MCF 10A (cell line): ENCODE results near the gene ADORA3. TPM values are rescaled to one million over a fixed set of nuclear protein-coding genes. Genes with fewer than 3 reads are reported as not detected.

ENCODE experiments used
- BruUV-seq: library from RNA; stranded (reverse); fragments of 400-500 nt; replicated peaks from 2 replicates; lab custom pipeline; 2021; lab: Mats Ljungman, UMichigan
- CTCF ChIA-PET: fragments of 300-600 bp; sonication (Branson Sonifier 250); formaldehyde crosslinking; extraction: SDS; loops from one replicate; lab custom pipeline; 2021; ENCODE audit warnings: antibody characterized with exemption, inconsistent platforms; lab: Yijun Ruan, JAX
- POLR2A ChIA-PET: fragments of 300-600, 350-650 bp; sonication (Branson Sonifier 250); formaldehyde crosslinking; extraction: SDS; loops from one replicate; lab custom pipeline; 2020; ENCODE audit warnings: antibody characterized with exemption, inconsistent platforms; lab: Yijun Ruan, JAX
- DNase-seq: peaks from one replicate; pipeline ENCODE4 v3.0.0-alpha.2; 2018; ENCODE audit not compliant: unreplicated experiment
- H3K27ac Mint-ChIP-seq: one replicate; pipeline ENCODE4 v1.8.0; 2022; ENCODE audit warnings: mild to moderate bottlenecking, low read depth, mixed read lengths; ENCODE audit not compliant: unreplicated experiment
- H3K27me3 Mint-ChIP-seq: one replicate; pipeline ENCODE4 v1.8.0; 2022; ENCODE audit warnings: mixed read lengths; ENCODE audit not compliant: insufficient read depth, unreplicated experiment
- H3K36me3 Mint-ChIP-seq: one replicate; pipeline ENCODE4 v1.8.0; 2022; ENCODE audit warnings: mild to moderate bottlenecking, moderate library complexity, mixed read lengths; ENCODE audit not compliant: insufficient read depth, unreplicated experiment
- H3K4me1 Mint-ChIP-seq: one replicate; pipeline ENCODE4 v1.8.0; 2022; ENCODE audit warnings: mixed read lengths; ENCODE audit not compliant: insufficient read depth, unreplicated experiment
- H3K4me3 Mint-ChIP-seq: one replicate; pipeline ENCODE4 v1.8.0; 2022; ENCODE audit warnings: mild to moderate bottlenecking, moderate library complexity, mixed read lengths; ENCODE audit not compliant: unreplicated experiment
- H3K9me3 Mint-ChIP-seq: one replicate; pipeline ENCODE4 v1.8.0; 2022; ENCODE audit warnings: mixed read lengths; ENCODE audit not compliant: unreplicated experiment
- CTCF ChIP-seq: fragments of 200-600 bp; IDR thresholded peaks from one replicate; pipeline ENCODE4 v1.8.0; 2022; ENCODE audit warnings: antibody characterized with exemption, mild to moderate bottlenecking; ENCODE audit not compliant: unreplicated experiment
- intact Hi-C: fragments of 100-400 bp; cut with micrococcal nuclease; formaldehyde crosslinking; loops from 2 replicates; pipeline ENCODE4 v1.14.1; 2022
- total RNA-seq: library from RNA; stranded (reverse); gene quantifications from 2 replicates; pipeline ENCODE4 v1.2.3, GENCODE V29; 2022

Gene ADORA3
- total RNA-seq, 1 experiment from 2014 or later = not detected

DNA sequence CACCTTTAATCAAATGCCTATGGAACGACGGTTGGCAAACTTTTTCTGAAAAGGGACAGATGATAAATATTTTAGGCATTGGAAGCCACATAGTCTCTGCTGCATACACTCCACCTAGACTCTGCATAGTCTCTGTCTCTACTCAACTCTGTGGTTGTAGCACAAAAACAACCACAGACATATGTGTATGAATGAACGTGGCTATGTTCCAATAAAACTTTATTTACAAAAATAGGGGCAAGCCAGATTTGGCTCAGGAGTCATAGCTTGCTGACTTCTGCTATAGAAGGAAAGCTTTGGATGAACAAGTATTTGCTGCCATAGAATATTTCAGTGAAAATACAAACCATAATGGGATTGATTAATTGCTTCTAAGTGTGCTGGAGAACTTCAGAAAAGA is 37.5 kb upstream of the ADORA3 start:
- no peak for TF ChIP-seq CTCF
- no peaks in the 10 kb centered on the region for H3K27me3 Mint-ChIP-seq
- CTCF ChIA-PET = interaction anchor here (0.6 to 0.9 kb wide), 3 partner anchors 32 to 796 kb away, joined by 3 to 4 read pairs (median 3); no protein-coding TSS in a partner anchor
- no peak overlapping the region for H3K4me3 Mint-ChIP-seq
- no peaks in the 10 kb centered on the region for H3K36me3 Mint-ChIP-seq
- POLR2A ChIA-PET = interaction anchor here (1.3 kb wide), 1 partner anchor 26 kb away, joined by 3 read pairs; no protein-coding TSS in a partner anchor
- BruUV-seq = no TSS peak
- H3K27ac Mint-ChIP-seq = no peak overlapping the region
- peaks cover 19% of the 10 kb centered on the region for H3K4me1 Mint-ChIP-seq
- no peak for DNase-seq
- no peaks in the 10 kb centered on the region for H3K9me3 Mint-ChIP-seq
- intact Hi-C loops = no loop called here

- H3K4me1 Mint-ChIP-seq = peaks cover 19% of the 10 kb centered on the region
- no peaks in the 10 kb centered on the region for H3K27me3 Mint-ChIP-seq
- CTCF ChIA-PET = interaction anchor here (0.9 kb wide), 1 partner anchor 22 kb away, joined by 3 read pairs; no protein-coding TSS in a partner anchor
- no TSS peak for BruUV-seq
- DNase-seq = peak; percentile 74
- intact Hi-C loops = loop anchor here (5.0 kb wide), 1 partner anchor 34 kb away; no protein-coding TSS in a partner anchor
- POLR2A ChIA-PET = no interaction called here
- no peak overlapping the region for H3K27ac Mint-ChIP-seq
- no peaks in the 10 kb centered on the region for H3K36me3 Mint-ChIP-seq
- TF ChIP-seq CTCF = no peak
- no peaks in the 10 kb centered on the region for H3K9me3 Mint-ChIP-seq
- no peak overlapping the region for H3K4me3 Mint-ChIP-seq
These were observed 35.1 kb upstream of the ADORA3 start for GRCh38 chr1:111538343-111539025.

- POLR2A ChIA-PET = interaction anchor here (0.7 to 1.0 kb wide), 2 partner anchors 70 to 169 kb away, joined by 3 to 4 read pairs; no protein-coding TSS in a partner anchor
- Mint-ChIP-seq H3K27me3 (no peaks in the 10 kb centered on the region), H3K4me3 (no peak overlapping the region), H3K27ac (no peak overlapping the region), H3K36me3 (no peaks in the 10 kb centered on the region), H3K4me1 (peaks cover 5% of the 10 kb centered on the region), H3K9me3 (no peaks in the 10 kb centered on the region)
- no peak for TF ChIP-seq CTCF
- intact Hi-C loops = loop anchor here (5.0 kb wide), 1 partner anchor 37 kb away; no protein-coding TSS in a partner anchor
- CTCF ChIA-PET = interaction anchor here (0.6 kb wide), 1 partner anchor 1803 kb away, joined by 4 read pairs; no protein-coding TSS in a partner anchor
- BruUV-seq = no TSS peak
- no peak for DNase-seq
These were observed 32.1 kb upstream of the ADORA3 start for GRCh38 chr1:111535256-111536191.

GRCh38 chr1:111520053-111520452 is 16.6 kb upstream of the ADORA3 start:
- DNase-seq = no peak

More at GRCh38 chr1:111520053-111520452, 16.6 kb upstream of the ADORA3 start:
- Mint-ChIP-seq H3K36me3 (no peaks in the 10 kb centered on the region), H3K4me3 (no peak overlapping the region), H3K9me3 (no peaks in the 10 kb centered on the region), H3K27ac (no peak overlapping the region), H3K4me1 (no peaks in the 10 kb centered on the region), H3K27me3 (no peaks in the 10 kb centered on the region)
- BruUV-seq = no TSS peak
- ChIA-PET POLR2A (no interaction called here), CTCF (interaction anchor here (4.6 kb wide), 1 partner anchor 12 kb away, joined by 41 read pairs; no protein-coding TSS in a partner anchor)
- intact Hi-C loops = loop anchor here (5.0 kb wide), 1 partner anchor 37 kb away; no protein-coding TSS in a partner anchor
- TF ChIP-seq CTCF = no peak
